ENCODE results near the gene TTN. TPM values are rescaled to one million over a fixed set of nuclear protein-coding genes. Genes with fewer than 3 reads are reported as not detected.

Gene TTN
- polyA plus RNA-seq, 4 donors, result 0.36 to 1.5 (median 0.76) TPM

DNA sequence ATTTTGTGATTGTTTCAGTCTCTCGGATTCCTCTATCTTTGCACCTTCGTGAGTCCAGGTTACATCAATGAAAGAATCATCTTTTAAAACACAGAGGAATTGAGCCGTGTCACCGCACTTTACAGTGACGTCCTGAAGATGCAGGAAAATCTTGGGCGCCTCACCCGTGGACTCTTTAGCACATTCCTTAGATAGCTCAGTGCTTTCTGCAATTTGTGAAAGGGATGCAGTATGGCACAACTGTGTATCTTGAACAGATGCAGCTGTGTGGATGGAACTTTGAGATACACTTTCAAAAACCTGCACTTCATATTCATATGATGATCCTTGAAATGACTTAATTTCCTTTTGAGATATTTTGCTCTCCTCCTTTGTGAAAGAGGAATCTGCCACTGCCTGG lies 50.9 kb downstream of the TTN start:
- Histone ChIP-seq H3K4me1 (ENCODE audit: control insufficient read depth in 3 of 3, insufficient read depth in 2 of 3, low read depth in 1 of 3, low read length in 2 of 3) (no peaks in the 10 kb centered on the region), H3K9me3 (ENCODE audit: control insufficient read depth in 2 of 2, insufficient read depth in 1 of 2, low read depth in 1 of 2, low read length in 1 of 2) (no peaks in the 10 kb centered on the region), H3K27me3 (ENCODE audit: control insufficient read depth in 3 of 3, insufficient read depth in 3 of 3, low read length in 3 of 3) (no peaks in the 10 kb centered on the region), H3K36me3 (ENCODE audit: control insufficient read depth in 3 of 3, insufficient read depth in 2 of 3, low read depth in 1 of 3, low read length in 3 of 3) (no peaks in the 10 kb centered on the region), H3K4me3 (ENCODE audit: low read depth in 1 of 3, low read length in 3 of 3) (no peak overlapping the region), H3K27ac (ENCODE audit: low read depth in 1 of 3, low read length in 2 of 3) (no peak overlapping the region)
- 89 to 91% (median 89%) methylated on average over 7 of the region's 7 CpGs for WGBS, 3 donors
- DNase-seq (no peak), FAIRE-seq (no peak)

DNA sequence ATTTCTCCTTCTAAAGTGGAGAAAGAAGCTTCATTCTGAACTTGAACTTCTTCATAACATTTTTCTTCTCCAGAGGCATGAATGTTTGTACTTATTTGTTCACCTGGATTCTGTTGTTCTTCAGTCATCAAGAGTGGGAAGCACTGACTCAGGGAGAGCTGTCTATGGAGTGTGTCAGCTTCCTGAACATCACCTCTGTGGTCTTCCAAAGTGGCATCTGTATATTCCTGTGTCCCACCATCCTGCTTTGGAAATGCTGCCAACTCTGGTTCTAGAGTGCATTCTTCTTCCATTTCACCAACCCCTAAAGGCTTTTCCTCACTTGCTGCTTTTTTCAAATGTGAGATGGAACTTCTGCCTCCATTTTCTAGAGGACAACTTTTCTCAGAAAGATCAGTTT lies 59.5 kb downstream of the TTN start:
- no peak overlapping the region for H3K27ac ChIP-seq (ENCODE audit: low read depth in 1 of 3, low read length in 2 of 3)
- DNase-seq (no peak), FAIRE-seq (no peak)
- no peaks in the 10 kb centered on the region for H3K9me3 ChIP-seq (ENCODE audit: control insufficient read depth in 2 of 2, insufficient read depth in 1 of 2, low read depth in 1 of 2, low read length in 1 of 2)
- H3K4me1 ChIP-seq (ENCODE audit: control insufficient read depth in 3 of 3, insufficient read depth in 2 of 3, low read depth in 1 of 3, low read length in 2 of 3), result no peaks in the 10 kb centered on the region
- no peak overlapping the region for H3K4me3 ChIP-seq (ENCODE audit: low read depth in 1 of 3, low read length in 3 of 3)
- no peaks in the 10 kb centered on the region for H3K36me3 ChIP-seq (ENCODE audit: control insufficient read depth in 3 of 3, insufficient read depth in 2 of 3, low read depth in 1 of 3, low read length in 3 of 3)
- H3K27me3 ChIP-seq (ENCODE audit: control insufficient read depth in 3 of 3, insufficient read depth in 3 of 3, low read length in 3 of 3), result no peaks in the 10 kb centered on the region

DNA sequence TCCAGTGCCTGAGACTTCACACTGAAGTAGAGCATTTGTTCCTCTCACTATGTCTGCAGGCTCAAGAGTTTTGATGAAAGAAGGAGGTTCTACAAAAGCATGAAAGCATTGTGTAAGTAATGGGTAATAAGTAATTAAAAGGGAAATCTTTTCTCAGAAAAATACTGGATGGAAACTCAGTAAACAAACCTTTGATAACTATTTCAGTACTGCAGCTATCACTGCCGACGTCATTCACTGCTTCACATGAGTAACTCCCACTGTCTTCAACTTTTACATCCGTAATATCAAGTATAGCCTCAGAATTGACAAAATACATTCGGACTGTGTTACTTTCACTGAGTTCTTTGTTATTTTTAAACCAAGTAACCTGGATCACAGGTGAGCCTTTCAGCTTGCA lies 72.7 kb downstream of the TTN start:
- Histone ChIP-seq H3K27me3 (ENCODE audit: control insufficient read depth in 3 of 3, insufficient read depth in 3 of 3, low read length in 3 of 3) (no peaks in the 10 kb centered on the region), H3K4me3 (ENCODE audit: low read depth in 1 of 3, low read length in 3 of 3) (no peak overlapping the region), H3K27ac (ENCODE audit: low read depth in 1 of 3, low read length in 2 of 3) (no peak overlapping the region), H3K36me3 (ENCODE audit: control insufficient read depth in 3 of 3, insufficient read depth in 2 of 3, low read depth in 1 of 3, low read length in 3 of 3) (no peaks in the 10 kb centered on the region), H3K4me1 (ENCODE audit: control insufficient read depth in 3 of 3, insufficient read depth in 2 of 3, low read depth in 1 of 3, low read length in 2 of 3) (no peaks in the 10 kb centered on the region), H3K9me3 (ENCODE audit: control insufficient read depth in 2 of 2, insufficient read depth in 1 of 2, low read depth in 1 of 2, low read length in 1 of 2) (peaks cover 0 to 3% of the 10 kb centered on the region in 2 donors)
- no peak for FAIRE-seq
- DNase-seq, result no peak
- WGBS, 3 donors, result 87 to 89% (median 87%) methylated on average over 4 of the region's 4 CpGs

DNA sequence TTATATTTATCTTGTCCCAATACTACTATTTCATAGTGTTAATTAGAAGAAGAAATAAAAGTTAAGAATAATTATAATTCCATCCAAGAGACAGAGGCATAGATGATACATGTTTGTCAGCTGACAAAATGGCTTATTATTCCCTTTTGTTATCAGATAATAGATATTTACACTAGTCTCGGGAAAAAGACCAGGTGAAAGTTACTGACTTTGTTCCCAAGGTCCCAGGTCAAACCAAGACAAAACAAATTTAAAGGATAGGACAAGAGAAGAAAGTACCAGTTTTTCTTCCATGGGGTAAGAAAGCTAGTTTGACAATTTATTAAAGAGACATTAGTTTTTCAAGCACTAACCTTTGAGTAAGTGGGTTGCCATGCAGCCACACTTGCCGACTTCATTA lies 73.2 kb downstream of the TTN start:
- Histone ChIP-seq H3K4me3 (ENCODE audit: low read depth in 1 of 3, low read length in 3 of 3) (no peak overlapping the region), H3K27me3 (ENCODE audit: control insufficient read depth in 3 of 3, insufficient read depth in 3 of 3, low read length in 3 of 3) (no peaks in the 10 kb centered on the region), H3K9me3 (ENCODE audit: control insufficient read depth in 2 of 2, insufficient read depth in 1 of 2, low read depth in 1 of 2, low read length in 1 of 2) (peaks cover 0 to 3% of the 10 kb centered on the region in 2 donors), H3K4me1 (ENCODE audit: control insufficient read depth in 3 of 3, insufficient read depth in 2 of 3, low read depth in 1 of 3, low read length in 2 of 3) (no peaks in the 10 kb centered on the region), H3K36me3 (ENCODE audit: control insufficient read depth in 3 of 3, insufficient read depth in 2 of 3, low read depth in 1 of 3, low read length in 3 of 3) (no peaks in the 10 kb centered on the region), H3K27ac (ENCODE audit: low read depth in 1 of 3, low read length in 2 of 3) (no peak overlapping the region)
- WGBS, 3 donors, result 51 to 75% (median 62%) methylated on average over 2 of the region's 2 CpGs
- DNase-seq, result no peak
- FAIRE-seq, result no peak

DNA sequence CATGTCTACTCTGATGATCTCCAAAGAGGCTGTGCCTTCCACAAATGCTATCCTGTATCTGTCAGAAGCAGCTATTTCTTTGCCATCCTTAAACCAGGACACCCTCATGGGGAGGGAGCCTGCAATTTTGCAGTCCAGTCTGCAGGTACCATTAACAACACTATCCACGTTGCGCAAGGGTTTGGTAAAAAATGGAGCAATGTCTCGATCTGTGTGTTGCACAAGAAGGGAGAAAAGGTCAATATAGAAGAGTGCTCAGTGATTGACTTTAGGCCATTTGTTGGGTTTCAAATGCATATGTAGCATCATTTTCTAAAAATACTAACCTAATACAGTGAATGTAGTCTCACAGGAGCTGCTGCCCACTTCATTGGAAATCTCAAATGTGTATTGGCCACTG lies 74.3 kb downstream of the TTN start:
- no peak for DNase-seq
- Histone ChIP-seq H3K4me3 (ENCODE audit: low read depth in 1 of 3, low read length in 3 of 3) (no peak overlapping the region), H3K27me3 (ENCODE audit: control insufficient read depth in 3 of 3, insufficient read depth in 3 of 3, low read length in 3 of 3) (no peaks in the 10 kb centered on the region), H3K27ac (ENCODE audit: low read depth in 1 of 3, low read length in 2 of 3) (no peak overlapping the region), H3K36me3 (ENCODE audit: control insufficient read depth in 3 of 3, insufficient read depth in 2 of 3, low read depth in 1 of 3, low read length in 3 of 3) (no peaks in the 10 kb centered on the region), H3K9me3 (ENCODE audit: control insufficient read depth in 2 of 2, insufficient read depth in 1 of 2, low read depth in 1 of 2, low read length in 1 of 2) (peaks cover 0 to 3% of the 10 kb centered on the region in 2 donors), H3K4me1 (ENCODE audit: control insufficient read depth in 3 of 3, insufficient read depth in 2 of 3, low read depth in 1 of 3, low read length in 2 of 3) (no peaks in the 10 kb centered on the region)
- FAIRE-seq, result no peak
- 88 to 98% (median 95%) methylated on average over 3 of the region's 3 CpGs for WGBS, 3 donors

DNA sequence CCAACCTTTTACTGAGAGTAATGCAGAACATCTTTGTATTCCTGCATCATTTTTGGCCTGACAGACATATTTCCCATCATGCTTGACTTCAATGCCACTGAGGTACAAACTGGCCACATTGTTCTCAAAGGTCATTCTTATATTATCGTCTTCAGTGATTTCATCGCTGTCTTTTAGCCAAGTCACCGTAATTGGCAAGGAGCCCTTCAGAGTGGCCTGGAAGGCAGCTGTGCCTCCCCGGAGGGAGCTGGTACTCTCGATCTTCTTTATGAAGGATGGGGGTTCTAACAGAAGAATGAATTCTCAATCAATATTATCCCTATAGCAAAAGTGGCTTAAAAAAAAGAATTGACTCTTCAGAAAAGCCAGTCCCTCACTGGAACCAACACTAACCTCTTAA lies 75.9 kb downstream of the TTN start:
- Histone ChIP-seq H3K27ac (ENCODE audit: low read depth in 1 of 3, low read length in 2 of 3) (no peak overlapping the region), H3K4me1 (ENCODE audit: control insufficient read depth in 3 of 3, insufficient read depth in 2 of 3, low read depth in 1 of 3, low read length in 2 of 3) (no peaks in the 10 kb centered on the region), H3K4me3 (ENCODE audit: low read depth in 1 of 3, low read length in 3 of 3) (no peak overlapping the region), H3K36me3 (ENCODE audit: control insufficient read depth in 3 of 3, insufficient read depth in 2 of 3, low read depth in 1 of 3, low read length in 3 of 3) (no peaks in the 10 kb centered on the region), H3K27me3 (ENCODE audit: control insufficient read depth in 3 of 3, insufficient read depth in 3 of 3, low read length in 3 of 3) (no peaks in the 10 kb centered on the region), H3K9me3 (ENCODE audit: control insufficient read depth in 2 of 2, insufficient read depth in 1 of 2, low read depth in 1 of 2, low read length in 1 of 2) (peaks cover 0 to 3% of the 10 kb centered on the region in 2 donors)
- 84 to 94% (median 91%) methylated on average over 5 of the region's 5 CpGs for WGBS, 3 donors
- DNase-seq (no peak), FAIRE-seq (no peak)

DNA sequence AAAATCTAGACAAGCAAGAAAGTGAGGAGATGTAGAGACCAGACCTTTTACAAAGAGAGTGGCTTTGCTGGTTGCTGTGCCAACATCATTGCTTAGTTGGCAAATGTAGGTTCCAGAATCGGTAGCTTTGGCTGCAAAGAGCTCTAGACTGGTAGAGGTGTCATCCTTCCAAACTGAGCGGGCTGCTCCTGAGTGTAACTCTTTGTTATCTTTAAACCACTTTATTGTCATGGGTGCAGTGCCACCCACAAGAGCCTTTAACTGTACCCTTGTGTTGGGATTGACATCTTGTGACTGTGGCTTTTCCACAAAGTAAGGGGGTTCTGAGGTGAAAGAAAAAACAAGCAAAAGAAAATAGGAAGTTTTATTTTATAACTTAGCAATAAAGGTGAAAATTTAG lies 77.2 kb downstream of the TTN start:
- H3K36me3 ChIP-seq (ENCODE audit: control insufficient read depth in 3 of 3, insufficient read depth in 2 of 3, low read depth in 1 of 3, low read length in 3 of 3), result no peaks in the 10 kb centered on the region
- H3K4me1 ChIP-seq (ENCODE audit: control insufficient read depth in 3 of 3, insufficient read depth in 2 of 3, low read depth in 1 of 3, low read length in 2 of 3), result no peaks in the 10 kb centered on the region
- H3K27me3 ChIP-seq (ENCODE audit: control insufficient read depth in 3 of 3, insufficient read depth in 3 of 3, low read length in 3 of 3), result no peaks in the 10 kb centered on the region
- peaks cover 0 to 3% of the 10 kb centered on the region in 2 donors for H3K9me3 ChIP-seq (ENCODE audit: control insufficient read depth in 2 of 2, insufficient read depth in 1 of 2, low read depth in 1 of 2, low read length in 1 of 2)
- WGBS, 3 donors, result 83 to 90% (median 88%) methylated on average over 2 of the region's 2 CpGs
- H3K4me3 ChIP-seq (ENCODE audit: low read depth in 1 of 3, low read length in 3 of 3), result no peak overlapping the region
- DNase-seq (no peak), FAIRE-seq (no peak)
- H3K27ac ChIP-seq (ENCODE audit: low read depth in 1 of 3, low read length in 2 of 3), result no peak overlapping the region

DNA sequence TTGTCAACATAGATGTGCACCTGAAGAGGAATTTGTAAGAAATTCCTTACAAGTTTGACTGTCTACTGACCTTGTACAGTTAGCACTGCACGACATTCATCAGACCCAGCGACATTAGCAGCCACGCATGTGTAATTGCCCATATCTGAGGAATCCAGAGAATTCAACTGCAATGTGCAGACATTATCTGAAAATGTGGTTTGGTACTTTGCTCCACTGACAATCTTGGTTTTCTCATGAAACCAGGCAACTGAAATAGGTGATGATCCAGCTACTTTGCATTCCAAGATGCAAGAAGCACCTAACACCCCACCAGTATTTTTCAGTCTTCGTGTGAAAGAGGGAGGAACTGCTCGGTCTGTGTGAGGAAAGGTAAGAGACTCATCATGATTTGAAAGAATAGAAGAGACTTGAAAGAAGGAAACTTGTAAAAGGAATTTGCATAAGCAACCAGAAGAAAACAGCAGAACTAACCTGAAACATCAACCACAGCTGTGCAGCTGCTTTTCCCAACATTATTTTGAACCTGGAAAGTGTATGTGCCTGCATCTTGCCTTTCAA lies 83.4 kb downstream of the TTN start:
- DNase-seq (no peak), FAIRE-seq (no peak)
- WGBS, 3 donors, result 59 to 78% (median 66%) methylated on average over 5 of the region's 5 CpGs
- no peaks in the 10 kb centered on the region for H3K36me3 ChIP-seq (ENCODE audit: control insufficient read depth in 3 of 3, insufficient read depth in 2 of 3, low read depth in 1 of 3, low read length in 3 of 3)
- no peak overlapping the region for H3K27ac ChIP-seq (ENCODE audit: low read depth in 1 of 3, low read length in 2 of 3)
- H3K9me3 ChIP-seq (ENCODE audit: control insufficient read depth in 2 of 2, insufficient read depth in 1 of 2, low read depth in 1 of 2, low read length in 1 of 2), result no peaks in the 10 kb centered on the region
- no peaks in the 10 kb centered on the region for H3K27me3 ChIP-seq (ENCODE audit: control insufficient read depth in 3 of 3, insufficient read depth in 3 of 3, low read length in 3 of 3)
- H3K4me1 ChIP-seq (ENCODE audit: control insufficient read depth in 3 of 3, insufficient read depth in 2 of 3, low read depth in 1 of 3, low read length in 2 of 3), result peaks cover 0 to 4% (median 0%) of the 10 kb centered on the region in 3 donors
- no peak overlapping the region for H3K4me3 ChIP-seq (ENCODE audit: low read depth in 1 of 3, low read length in 3 of 3)

DNA sequence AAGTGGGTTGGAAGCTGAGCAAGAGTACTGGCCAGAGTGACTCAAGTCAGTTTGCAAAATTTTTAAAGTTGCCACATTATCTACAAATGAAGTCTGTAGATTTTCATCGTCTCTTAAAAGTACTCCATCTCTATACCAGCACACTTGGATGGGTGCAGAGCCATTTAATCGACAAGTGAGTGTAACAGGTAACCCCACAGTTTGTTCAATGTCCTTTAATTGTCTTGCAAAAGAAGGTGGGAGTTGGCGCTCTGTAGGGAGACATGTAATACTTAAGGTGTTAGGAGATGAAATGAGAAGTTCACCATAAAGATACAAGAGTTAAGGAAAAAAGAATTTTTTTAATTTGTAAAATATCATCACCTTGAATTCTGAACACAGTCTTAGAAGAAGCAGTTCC lies 84.9 kb downstream of the TTN start:
- FAIRE-seq, result no peak
- H3K27ac ChIP-seq (ENCODE audit: low read depth in 1 of 3, low read length in 2 of 3), result no peak overlapping the region
- WGBS, 3 donors, result 82 to 93% (median 91%) methylated on average over 3 of the region's 3 CpGs

More for the DNA sequence above, 84.9 kb downstream of the TTN start:
- Histone ChIP-seq H3K4me1 (ENCODE audit: control insufficient read depth in 3 of 3, insufficient read depth in 2 of 3, low read depth in 1 of 3, low read length in 2 of 3) (peaks cover 0 to 4% (median 0%) of the 10 kb centered on the region in 3 donors), H3K9me3 (ENCODE audit: control insufficient read depth in 2 of 2, insufficient read depth in 1 of 2, low read depth in 1 of 2, low read length in 1 of 2) (no peaks in the 10 kb centered on the region), H3K36me3 (ENCODE audit: control insufficient read depth in 3 of 3, insufficient read depth in 2 of 3, low read depth in 1 of 3, low read length in 3 of 3) (no peaks in the 10 kb centered on the region), H3K27me3 (ENCODE audit: control insufficient read depth in 3 of 3, insufficient read depth in 3 of 3, low read length in 3 of 3) (no peaks in the 10 kb centered on the region), H3K4me3 (ENCODE audit: low read depth in 1 of 3, low read length in 3 of 3) (no peak overlapping the region)
- no peak for DNase-seq
